Neural cell (in vitro differentiated cells): ENCODE results near the gene ITPR3. TPM values are rescaled to one million over a fixed set of nuclear protein-coding genes. Genes with fewer than 3 reads are reported as not detected.

ENCODE experiments used
- H2AFZ ChIP-seq: fragments of 200-600, 300-800 bp; sonication (generic), shearing (Covaris generic); 2 replicates; pipeline ENCODE4 v1.6.0; 2014; ENCODE audit warnings: low read depth, mild to moderate bottlenecking, antibody characterized with exemption, low read length, moderate library complexity
- H3F3A ChIP-seq: fragments of 200-600 bp; shearing (Covaris generic); 2 replicates; pipeline ENCODE4 v1.6.1; 2016; ENCODE audit warnings: mild to moderate bottlenecking, moderate library complexity, mixed read lengths, antibody characterized with exemption, low read length; ENCODE audit not compliant: insufficient read depth, poor library complexity, severe bottlenecking
- H3K27ac ChIP-seq: fragments of 200-600, 300-800 bp; sonication (generic), shearing (Covaris generic); 2 replicates; pipeline ENCODE4 v1.5.1; 2014; ENCODE audit warnings: mild to moderate bottlenecking, low read length, moderate library complexity
- H3K27me3 ChIP-seq: fragments of 300-800, 200-600 bp; sonication (generic), shearing (Covaris generic); 2 replicates; pipeline ENCODE4 v1.6.0; 2014; ENCODE audit warnings: mild to moderate bottlenecking, low read depth, low read length, moderate library complexity; ENCODE audit not compliant: insufficient read depth
- H3K36me3 ChIP-seq: fragments of 300-800, 200-600 bp; sonication (generic), shearing (Covaris generic); 2 replicates; pipeline ENCODE4 v1.5.1; 2014; ENCODE audit warnings: mild to moderate bottlenecking, antibody characterized with exemption, low read length, moderate library complexity; ENCODE audit not compliant: insufficient read depth
- H3K4me2 ChIP-seq: fragments of 300-800, 200-600 bp; sonication (generic), shearing (Covaris generic); 2 replicates; pipeline ENCODE4 v1.6.0; 2014; ENCODE audit warnings: mild to moderate bottlenecking, low read length
- H3K4me3 ChIP-seq: fragments of 300-800, 200-600 bp; sonication (generic), shearing (Covaris generic); 2 replicates; pipeline ENCODE4 v1.5.1; 2014; ENCODE audit warnings: mild to moderate bottlenecking, low read length, moderate library complexity
- H3K79me2 ChIP-seq: fragments of 200-600 bp; shearing (Covaris generic); replicated peaks from 2 replicates; pipeline ENCODE4 v1.6.0; 2014; ENCODE audit warnings: mild to moderate bottlenecking, low read length, moderate library complexity; ENCODE audit not compliant: insufficient read depth
- H3K9ac ChIP-seq: fragments of 300-800, 200-600 bp; sonication (generic), shearing (Covaris generic); 2 replicates; pipeline ENCODE4 v1.6.1; 2016; ENCODE audit warnings: mild to moderate bottlenecking, low read length, mixed read lengths
- H3K9me2 ChIP-seq: fragments of 200-600 bp; shearing (Covaris generic); 2 replicates; pipeline ENCODE4 v1.6.1; 2016; ENCODE audit warnings: mild to moderate bottlenecking, low read length, mixed read lengths; ENCODE audit not compliant: insufficient read depth
- H3K9me3 ChIP-seq: fragments of 200-600, 300-800 bp; sonication (generic), shearing (Covaris generic); 2 replicates; pipeline ENCODE4 v1.6.1; 2016; ENCODE audit warnings: mild to moderate bottlenecking, mixed run types, low read length, moderate library complexity, mixed read lengths
- H4K20me1 ChIP-seq: fragments of 200-600 bp; shearing (Covaris generic); 2 replicates; pipeline ENCODE4 v1.6.1; 2016; ENCODE audit warnings: mild to moderate bottlenecking, mixed run types; ENCODE audit not compliant: insufficient read depth
- EP300 ChIP-seq: fragments of 450-650 bp; conservative IDR thresholded peaks from 2 replicates; pipeline ENCODE4 v1.6.1; 2014; ENCODE audit warnings: antibody characterized with exemption, mild to moderate bottlenecking, moderate library complexity; ENCODE audit not compliant: poor library complexity, severe bottlenecking
- EZH2 ChIP-seq: fragments of 200-600, 300-800 bp; shearing (Covaris generic), sonication (generic); IDR thresholded peaks from 2 replicates; pipeline ENCODE4 v1.6.1; 2014; ENCODE audit warnings: antibody characterized with exemption, low read length, borderline replicate concordance, mild to moderate bottlenecking; ENCODE audit not compliant: insufficient read depth, poor library complexity, severe bottlenecking
- MXI1 ChIP-seq: fragments of 450-650 bp; conservative IDR thresholded peaks from 2 replicates; pipeline ENCODE4 v1.6.1; 2014; ENCODE audit warnings: antibody characterized with exemption, mild to moderate bottlenecking; ENCODE audit not compliant: poor library complexity, severe bottlenecking
- POLR2AphosphoS5 ChIP-seq: IDR thresholded peaks from 2 replicates; pipeline ENCODE4 v1.6.1; 2012
- RAD21 ChIP-seq: fragments of 450-650 bp; conservative IDR thresholded peaks from 2 replicates; pipeline ENCODE4 v1.6.1; 2014; ENCODE audit warnings: antibody characterized with exemption, mild to moderate bottlenecking, moderate library complexity
- REST ChIP-seq: IDR thresholded peaks from 2 replicates; pipeline ENCODE4 v1.6.1; 2012; ENCODE audit warnings: borderline replicate concordance
- SMC3 ChIP-seq: fragments of 450-650 bp; conservative IDR thresholded peaks from 2 replicates; pipeline ENCODE4 v1.6.1; 2014; ENCODE audit warnings: antibody characterized with exemption, mild to moderate bottlenecking, moderate library complexity; ENCODE audit not compliant: poor library complexity
- TAF1 ChIP-seq: IDR thresholded peaks from 2 replicates; pipeline ENCODE4 v1.6.1; 2012; ENCODE audit warnings: low read depth
- polyA plus RNA-seq: library from polyadenylated mRNA; depleted of rRNA; stranded (reverse); fragments of >200 nt; gene quantifications from 2 replicates; pipeline ENCODE4 v1.2.3, GENCODE V29; 2014
- TF ChIP-seq, protein P1 (sequence below): fragments of 450-650 bp; IDR thresholded peaks from 2 replicates; pipeline ENCODE4 v1.5.1; 2014; ENCODE audit warnings: antibody characterized with exemption, mild to moderate bottlenecking, moderate library complexity; ENCODE audit not compliant: poor library complexity, severe bottlenecking

ITPR3 gene
- polyA plus RNA-seq, 1 donor from 2014 or later = 0.11 TPM

- TF ChIP-seq REST (no peak), EP300 (no peak), SMC3 (no peak), EZH2 (no peak), POLR2AphosphoS5 (no peak), RAD21 (no peak), TAF1 (no peak)
- TF ChIP-seq, protein P1, sequence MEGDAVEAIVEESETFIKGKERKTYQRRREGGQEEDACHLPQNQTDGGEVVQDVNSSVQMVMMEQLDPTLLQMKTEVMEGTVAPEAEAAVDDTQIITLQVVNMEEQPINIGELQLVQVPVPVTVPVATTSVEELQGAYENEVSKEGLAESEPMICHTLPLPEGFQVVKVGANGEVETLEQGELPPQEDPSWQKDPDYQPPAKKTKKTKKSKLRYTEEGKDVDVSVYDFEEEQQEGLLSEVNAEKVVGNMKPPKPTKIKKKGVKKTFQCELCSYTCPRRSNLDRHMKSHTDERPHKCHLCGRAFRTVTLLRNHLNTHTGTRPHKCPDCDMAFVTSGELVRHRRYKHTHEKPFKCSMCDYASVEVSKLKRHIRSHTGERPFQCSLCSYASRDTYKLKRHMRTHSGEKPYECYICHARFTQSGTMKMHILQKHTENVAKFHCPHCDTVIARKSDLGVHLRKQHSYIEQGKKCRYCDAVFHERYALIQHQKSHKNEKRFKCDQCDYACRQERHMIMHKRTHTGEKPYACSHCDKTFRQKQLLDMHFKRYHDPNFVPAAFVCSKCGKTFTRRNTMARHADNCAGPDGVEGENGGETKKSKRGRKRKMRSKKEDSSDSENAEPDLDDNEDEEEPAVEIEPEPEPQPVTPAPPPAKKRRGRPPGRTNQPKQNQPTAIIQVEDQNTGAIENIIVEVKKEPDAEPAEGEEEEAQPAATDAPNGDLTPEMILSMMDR = no peak
- H3K79me2 ChIP-seq = no peaks in the 10 kb centered on the region
- no peak overlapping the region for H3K4me3 ChIP-seq
- H3K27me3 ChIP-seq = no peaks in the 10 kb centered on the region
- H3K4me2 ChIP-seq = no peak overlapping the region
- H3K36me3 ChIP-seq = no peaks in the 10 kb centered on the region
- no peaks in the 10 kb centered on the region for H3K9me2 ChIP-seq
- no peaks in the 10 kb centered on the region for H3F3A ChIP-seq
- H3K27ac ChIP-seq = peak overlapping the region; percentile 16
- H3K9ac ChIP-seq = no peak overlapping the region
- H2AFZ ChIP-seq = no peak overlapping the region
- no peaks in the 10 kb centered on the region for H4K20me1 ChIP-seq
- H3K9me3 ChIP-seq = no peaks in the 10 kb centered on the region
These were observed 55.5 kb downstream of the ITPR3 start for GRCh38 chr6:33676416-33677142.

- H3F3A ChIP-seq = no peaks in the 10 kb centered on the region
- no peak overlapping the region for H3K27ac ChIP-seq
- no peak for TF ChIP-seq SMC3
- H2AFZ ChIP-seq = no peak overlapping the region
- H3K4me2 ChIP-seq = no peak overlapping the region
- H3K9ac ChIP-seq = no peak overlapping the region
- H3K36me3 ChIP-seq = no peaks in the 10 kb centered on the region
- H3K79me2 ChIP-seq = no peaks in the 10 kb centered on the region
- H3K9me2 ChIP-seq = no peaks in the 10 kb centered on the region
- H3K27me3 ChIP-seq = no peaks in the 10 kb centered on the region
- no peaks in the 10 kb centered on the region for H3K9me3 ChIP-seq
- H4K20me1 ChIP-seq = no peaks in the 10 kb centered on the region
- no peak overlapping the region for H3K4me3 ChIP-seq
These were observed 56.1 kb downstream of the ITPR3 start for GRCh38 chr6:33677143-33677660.

GRCh38 chr6:33677689-33678088 lies 56.6 kb downstream of the ITPR3 start:
- no peaks in the 10 kb centered on the region for H3K79me2 ChIP-seq
- no peak overlapping the region for H2AFZ ChIP-seq
- no peaks in the 10 kb centered on the region for H3K27me3 ChIP-seq
- H4K20me1 ChIP-seq = no peaks in the 10 kb centered on the region
- no peaks in the 10 kb centered on the region for H3K36me3 ChIP-seq
- H3K9me2 ChIP-seq = no peaks in the 10 kb centered on the region
- no peaks in the 10 kb centered on the region for H3K9me3 ChIP-seq
- H3K4me2 ChIP-seq = no peak overlapping the region
- H3K4me3 ChIP-seq = no peak overlapping the region
- no peaks in the 10 kb centered on the region for H3F3A ChIP-seq
- no peak for TF ChIP-seq SMC3
- TF ChIP-seq POLR2AphosphoS5 = no peak
- TF ChIP-seq RAD21 = no peak
- TF ChIP-seq TAF1 = no peak
- TF ChIP-seq, protein P1 = no peak
- TF ChIP-seq EP300 = no peak
- TF ChIP-seq REST = no peak
- no peak for TF ChIP-seq EZH2
- TF ChIP-seq MXI1 = no peak
- no peak overlapping the region for H3K9ac ChIP-seq
- no peak overlapping the region for H3K27ac ChIP-seq
